HEK293 (cell line): Measurements from ENCODE around the gene BSDC1.

Experiments
- CTCF ChIA-PET: fragments of 350-600 bp; formaldehyde crosslinking; extraction: SDS; loops from one replicate; lab custom pipeline; 2021; ENCODE audit warnings: antibody characterized with exemption; lab: Yijun Ruan, JAX
- POLR2A ChIA-PET: fragments of 300-600 bp; formaldehyde crosslinking; extraction: SDS; loops from one replicate; lab custom pipeline; 2020; ENCODE audit warnings: antibody characterized with exemption, inconsistent platforms; lab: Yijun Ruan, JAX
- H3K27ac ChIP-seq: fragments of 200-500 bp; sonication (Bioruptor generic); 2 replicates; pipeline ENCODE4 v1.5.1; 2014; ENCODE audit warnings: low read depth, low read length, control low read depth, inconsistent platforms; ENCODE audit errors: extremely low read depth
- H3K36me3 ChIP-seq, 2 experiments: fragments of 200-500 bp in 1 of 2; sonication (Bioruptor generic) in 1 of 2; 1 replicate in 1 of 2; 2 replicates in 1 of 2; pipeline ENCODE4 v1.5.1; 2014 to 2017; ENCODE audit warnings: inconsistent platforms in 2 of 2, low read length in 2 of 2; ENCODE audit not compliant: control insufficient read depth in 2 of 2, insufficient read depth in 1 of 2
- H3K4me1 ChIP-seq: fragments of 200-500 bp; sonication (Bioruptor generic); 2 replicates; pipeline ENCODE4 v1.5.1; 2014; ENCODE audit warnings: mild to moderate bottlenecking, low read length, inconsistent platforms; ENCODE audit not compliant: control insufficient read depth, insufficient read depth
- H3K4me3 ChIP-seq: 2 replicates; pipeline ENCODE4 v1.5.1; 2011; ENCODE audit warnings: low read depth, mild to moderate bottlenecking, control low read depth, low read length, moderate library complexity
- H3K9me3 ChIP-seq: fragments of 200-500 bp; sonication (Bioruptor generic); 2 replicates; pipeline ENCODE4 v1.5.1; 2014; ENCODE audit warnings: low read depth, low read length, inconsistent platforms; ENCODE audit not compliant: control insufficient read depth, insufficient read depth
- INSM2 ChIP-seq: fragments of 450-650 bp; formaldehyde crosslinking; IDR thresholded peaks from 2 replicates; pipeline ENCODE4 v1.5.1; 2016; ENCODE audit warnings: missing biosample characterization, missing genetic modification characterization
- PBX3 ChIP-seq: sonication (generic); formaldehyde crosslinking; IDR thresholded peaks from 2 replicates; pipeline ENCODE4 v1.8.1; 2022; ENCODE audit warnings: mild to moderate bottlenecking, moderate library complexity, missing genetic modification reagents
- PRDM4 ChIP-seq: fragments of 450-650 bp; formaldehyde crosslinking; IDR thresholded peaks from 2 replicates; pipeline ENCODE4 v1.5.1; 2017; ENCODE audit warnings: missing biosample characterization, missing genetic modification characterization
- SCRT1 ChIP-seq: fragments of 450-650 bp; formaldehyde crosslinking; IDR thresholded peaks from 2 replicates; pipeline ENCODE4 v1.5.1; 2016; ENCODE audit warnings: missing biosample characterization, missing genetic modification characterization, borderline replicate concordance
- ZNF121 ChIP-seq: fragments of 450-650 bp; formaldehyde crosslinking; IDR thresholded peaks from 2 replicates; pipeline ENCODE4 v1.5.1; 2016; ENCODE audit warnings: missing biosample characterization, missing genetic modification characterization
- ZNF133 ChIP-seq: fragments of 450-650 bp; formaldehyde crosslinking; IDR thresholded peaks from 2 replicates; pipeline ENCODE4 v1.5.1; 2016; ENCODE audit warnings: missing biosample characterization, missing genetic modification characterization
- ZNF148 ChIP-seq: fragments of 450-650 bp; formaldehyde crosslinking; IDR thresholded peaks from 2 replicates; pipeline ENCODE4 v1.5.0; 2017; ENCODE audit warnings: missing biosample characterization, missing genetic modification characterization, borderline replicate concordance
- ZNF19 ChIP-seq: fragments of 450-650 bp; formaldehyde crosslinking; IDR thresholded peaks from 2 replicates; pipeline ENCODE4; 2016; ENCODE audit warnings: missing biosample characterization, missing genetic modification characterization, low read depth
- ZNF223 ChIP-seq: fragments of 450-650 bp; formaldehyde crosslinking; IDR thresholded peaks from 2 replicates; pipeline ENCODE4 v1.5.1; 2016; ENCODE audit warnings: missing biosample characterization, missing genetic modification characterization
- ZNF280C ChIP-seq: fragments of 450-650 bp; formaldehyde crosslinking; IDR thresholded peaks from 2 replicates; pipeline ENCODE4 v1.5.1; 2016; ENCODE audit warnings: missing biosample characterization, missing genetic modification characterization
- ZNF366 ChIP-seq: fragments of 450-650 bp; formaldehyde crosslinking; conservative IDR thresholded peaks from 2 replicates; pipeline ENCODE4 v1.5.1; 2016; ENCODE audit warnings: missing biosample characterization, missing genetic modification characterization
- ZNF423 ChIP-seq: fragments of 450-650 bp; formaldehyde crosslinking; IDR thresholded peaks from 2 replicates; pipeline ENCODE4 v1.5.1; 2016; ENCODE audit warnings: missing biosample characterization, missing genetic modification characterization
- ZNF548 ChIP-seq: fragments of 450-650 bp; formaldehyde crosslinking; IDR thresholded peaks from 2 replicates; pipeline ENCODE4 v1.5.1; 2016; ENCODE audit warnings: missing biosample characterization, missing genetic modification characterization
- ZNF555 ChIP-seq: fragments of 450-650 bp; formaldehyde crosslinking; conservative IDR thresholded peaks from 2 replicates; pipeline ENCODE4 v1.5.1; 2017; ENCODE audit warnings: missing biosample characterization, mild to moderate bottlenecking, missing genetic modification characterization, inconsistent platforms
- ZNF610 ChIP-seq: fragments of 450-650 bp; formaldehyde crosslinking; IDR thresholded peaks from 2 replicates; pipeline ENCODE4 v1.5.1; 2016; ENCODE audit warnings: missing biosample characterization, missing genetic modification characterization, borderline replicate concordance
- ZNF624 ChIP-seq: fragments of 450-650 bp; formaldehyde crosslinking; IDR thresholded peaks from 2 replicates; pipeline ENCODE4 v1.5.1; 2017; ENCODE audit warnings: missing biosample characterization, missing genetic modification characterization
- ZNF747 ChIP-seq: fragments of 450-650 bp; formaldehyde crosslinking; IDR thresholded peaks from 2 replicates; pipeline ENCODE4 v1.5.1; 2016; ENCODE audit warnings: missing biosample characterization, missing genetic modification characterization
- ZNF76 ChIP-seq: fragments of 450-650 bp; formaldehyde crosslinking; IDR thresholded peaks from 2 replicates; pipeline ENCODE4; 2016; ENCODE audit warnings: low read depth, missing biosample characterization, missing genetic modification characterization, borderline replicate concordance
- ZNF843 ChIP-seq: fragments of 450-650 bp; formaldehyde crosslinking; IDR thresholded peaks from 2 replicates; pipeline ENCODE4 v1.5.1; 2016; ENCODE audit warnings: missing biosample characterization, missing genetic modification characterization

Gene BSDC1

GRCh38 chr1:32405672-32406467 lies 11.6 kb upstream of the BSDC1 start:
- ChIA-PET CTCF (interaction anchor here (0.7 to 0.8 kb wide), 3 partner anchors 10 to 171 kb away, joined by 3 to 6 read pairs (median 4); no protein-coding TSS in a partner anchor), POLR2A (no interaction called here)

GRCh38 chr1:32404946-32405345 lies 10.7 kb upstream of the BSDC1 start:
- H3K36me3 ChIP-seq = no peaks in the 10 kb centered on the region
- ChIA-PET CTCF (interaction anchor here (0.9 to 1.0 kb wide), 2 partner anchors 8 to 115 kb away, joined by 3 to 7 read pairs; no protein-coding TSS in a partner anchor), POLR2A (no interaction called here)
- TF ChIP-seq ZNF843 (tag by site-specific recombination) = no peak
- no peak for TF ChIP-seq PBX3 (CRISPR knock-in tag)
- no peak overlapping the region for H3K27ac ChIP-seq
- H3K4me1 ChIP-seq = no peaks in the 10 kb centered on the region
- H3K4me3 ChIP-seq = no peak overlapping the region
- no peaks in the 10 kb centered on the region for H3K9me3 ChIP-seq

More at GRCh38 chr1:32405672-32406467, 11.6 kb upstream of the BSDC1 start:
- Histone ChIP-seq H3K4me3 (no peak overlapping the region), H3K36me3 (no peaks in the 10 kb centered on the region), H3K9me3 (no peaks in the 10 kb centered on the region)
- TF ChIP-seq PRDM4 (no peak), ZNF133 (no peak), ZNF747 (tag by site-specific recombination) (no peak), ZNF610 (tag by site-specific recombination) (no peak), ZNF548 (tag by site-specific recombination) (no peak), ZNF19 (no peak), ZNF555 (tag by site-specific recombination) (no peak), ZNF76 (tag by site-specific recombination) (no peak), ZNF148 (no peak)
- TF ChIP-seq, all 188 proteins: peak for 0
- no peaks in the 10 kb centered on the region for H3K4me1 ChIP-seq
- no peak overlapping the region for H3K27ac ChIP-seq

GRCh38 chr1:32400876-32401631 lies 6.8 kb upstream of the BSDC1 start:
- POLR2A ChIA-PET = interaction anchor here (0.5 to 1.2 kb wide), 6 partner anchors 24 to 211 kb away, joined by 3 to 6 read pairs (median 3); partner anchors contain the start of gene MARCKSL1
- no peak overlapping the region for H3K27ac ChIP-seq
- no peak for TF ChIP-seq ZNF121
- no peak for TF ChIP-seq ZNF223 (tag by site-specific recombination)
- TF ChIP-seq ZNF366 (tag by site-specific recombination) = no peak
- TF ChIP-seq SCRT1 = no peak
- no peak for TF ChIP-seq ZNF423 (tag by site-specific recombination)
- no peak for TF ChIP-seq INSM2 (tag by site-specific recombination)
- TF ChIP-seq ZNF280C (tag by site-specific recombination) = no peak
- no peak for TF ChIP-seq ZNF624 (tag by site-specific recombination)

More at GRCh38 chr1:32400876-32401631, 6.8 kb upstream of the BSDC1 start:
- no peak overlapping the region for H3K4me3 ChIP-seq
- H3K36me3 ChIP-seq = no peaks in the 10 kb centered on the region
- H3K4me1 ChIP-seq = no peaks in the 10 kb centered on the region
- no peaks in the 10 kb centered on the region for H3K9me3 ChIP-seq
- CTCF ChIA-PET = interaction anchor here (0.5 to 5.6 kb wide), 33 partner anchors 11 to 1213 kb away, joined by 3 to 105 read pairs (median 3); no protein-coding TSS in a partner anchor
